Head of caudate nucleus (tissue), 42 donors: ENCODE data around the gene NUFIP1.
"Not testable (repeated sequence)": the region's sequence is repeated elsewhere in the genome, so short reads cannot be mapped to it uniquely, and the experiment has no call there.

Experiments used
- DNase-seq, 42 donors: peaks; one replicate each; pipeline versions ENCODE4 v3.0.0 to v3.0.0-alpha.2; 2020 to 2021; ENCODE audit warnings: mixed read lengths in 7 of 42
- intact Hi-C: fragments of 100-400 bp; cut with DNase I; formaldehyde crosslinking; loops from one replicate; pipeline ENCODE4 v1.15.0; 2022

Gene NUFIP1

DNA sequence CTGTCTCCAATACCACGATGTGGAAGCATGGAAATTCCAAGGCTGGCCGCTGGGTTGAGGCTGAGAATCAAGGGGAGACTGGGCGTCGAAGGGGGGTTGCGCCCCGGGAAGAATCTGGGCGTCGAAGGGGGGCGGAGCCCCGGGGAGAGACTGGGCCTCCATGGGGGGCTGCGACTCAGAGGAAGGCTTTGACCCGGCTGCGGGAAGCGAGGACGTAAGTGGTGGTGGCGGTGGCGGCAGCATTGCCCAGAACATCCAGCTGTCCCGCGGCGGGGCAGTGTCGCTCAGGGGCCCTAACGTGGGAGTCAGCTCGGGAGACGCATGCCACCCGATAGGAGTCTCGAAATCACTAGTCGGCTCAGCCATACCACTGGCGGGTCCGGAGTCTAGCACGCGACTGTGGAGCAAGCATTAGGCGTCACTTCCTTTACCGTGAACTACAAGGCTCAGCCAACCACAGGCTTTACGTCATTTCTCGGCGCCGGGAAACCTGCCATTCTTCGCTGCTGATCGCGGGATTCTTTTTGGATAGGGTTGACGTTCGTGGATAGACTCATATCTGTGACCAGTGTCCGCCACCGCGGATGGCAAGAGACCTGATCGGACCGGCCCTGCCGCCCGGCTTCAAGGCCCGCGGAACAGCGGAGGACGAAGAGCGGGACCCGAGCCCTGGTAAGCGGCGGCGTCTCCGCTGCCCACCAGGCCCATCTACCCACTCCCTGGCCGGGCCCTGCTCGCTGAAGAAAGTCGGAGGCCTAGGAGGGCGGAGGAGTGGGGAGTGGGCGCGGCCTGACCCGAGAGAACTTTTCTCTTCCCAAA, at the start of gene NUFIP1, which contains the start of gene GPALPP1:
NUFIP1 (minus strand) TSS at position 401 of the 819 bp plus-strand sequence; CDS start at position 366, 35 bp downstream.
GPALPP1 (plus strand) TSS at position 468 of the 819 bp plus-strand sequence; CDS start at position 585, 117 bp downstream.
- intact Hi-C loops, result no loop called here
- peak; percentile 92 to 98 (median 96) for DNase-seq

DNA sequence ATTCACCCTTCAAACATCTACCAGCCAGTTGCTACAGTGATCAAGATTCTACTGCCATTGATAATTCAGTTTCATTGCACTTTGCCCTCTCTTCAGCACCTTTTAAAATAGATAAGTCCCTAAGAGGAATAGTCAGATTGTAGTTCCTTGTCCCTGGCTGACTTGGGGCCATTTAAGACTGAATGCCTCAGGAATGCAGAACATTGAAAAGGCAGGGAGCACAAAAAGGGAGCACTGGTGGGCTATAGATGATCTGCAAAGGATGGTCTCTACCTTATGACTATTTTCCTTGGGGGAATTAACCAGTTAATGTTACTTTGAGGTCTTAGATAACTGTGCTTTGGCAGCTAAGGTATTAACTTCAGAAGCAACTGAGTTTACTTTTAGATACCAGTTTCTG, 46.9 kb upstream of the NUFIP1 start:
- no peak for DNase-seq
- intact Hi-C loops, result no loop called here

- intact Hi-C loops, result no loop called here
- no peak for DNase-seq
Measured at GRCh38 chr13:45034342-45034741, 45.1 kb upstream of the NUFIP1 start.

DNA sequence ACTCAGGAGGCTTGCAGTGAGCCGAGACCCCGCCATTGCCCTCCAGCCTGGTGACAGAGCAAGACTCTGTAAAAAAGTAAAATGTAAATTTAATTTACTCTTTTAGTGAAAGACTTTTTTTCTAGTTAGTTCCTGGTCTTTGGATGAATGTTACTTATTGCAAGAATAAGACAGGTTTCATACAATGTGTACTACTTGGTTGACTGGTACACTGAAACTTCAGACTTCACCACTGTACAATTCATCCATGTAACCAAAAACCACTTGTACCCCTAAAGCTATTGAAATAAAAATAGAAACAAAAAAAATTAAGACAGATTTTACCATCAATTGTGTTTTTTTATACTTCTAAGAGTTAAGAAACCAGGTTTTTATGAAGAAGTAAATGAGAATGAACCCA, 35.6 kb upstream of the NUFIP1 start:
- intact Hi-C loops, result no loop called here
- no peak for DNase-seq

DNA sequence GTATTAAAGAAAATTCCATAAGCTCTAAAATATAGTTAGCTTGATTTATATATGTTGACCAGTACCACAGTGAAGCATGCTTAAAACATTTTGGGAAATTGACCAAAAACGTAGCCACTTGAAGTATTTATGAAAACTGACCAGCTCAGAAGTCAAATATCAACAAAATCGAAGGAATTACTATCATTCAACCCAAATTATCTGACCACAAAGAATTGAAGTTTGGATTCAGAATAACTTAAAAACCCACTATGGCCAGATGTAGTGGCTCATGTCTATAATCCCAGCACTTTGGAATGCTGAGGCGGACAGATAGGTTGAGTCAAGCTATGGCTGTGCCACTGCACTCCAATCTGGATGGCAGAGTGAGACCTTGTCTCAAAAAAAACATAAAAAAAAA, 32.0 kb upstream of the NUFIP1 start:
- no peak for DNase-seq
- intact Hi-C loops, result no loop called here

- DNase-seq, intact Hi-C loops: not testable (repeated sequence)
Measured at GRCh38 chr13:45019981-45020380, 30.7 kb upstream of the NUFIP1 start.

DNA sequence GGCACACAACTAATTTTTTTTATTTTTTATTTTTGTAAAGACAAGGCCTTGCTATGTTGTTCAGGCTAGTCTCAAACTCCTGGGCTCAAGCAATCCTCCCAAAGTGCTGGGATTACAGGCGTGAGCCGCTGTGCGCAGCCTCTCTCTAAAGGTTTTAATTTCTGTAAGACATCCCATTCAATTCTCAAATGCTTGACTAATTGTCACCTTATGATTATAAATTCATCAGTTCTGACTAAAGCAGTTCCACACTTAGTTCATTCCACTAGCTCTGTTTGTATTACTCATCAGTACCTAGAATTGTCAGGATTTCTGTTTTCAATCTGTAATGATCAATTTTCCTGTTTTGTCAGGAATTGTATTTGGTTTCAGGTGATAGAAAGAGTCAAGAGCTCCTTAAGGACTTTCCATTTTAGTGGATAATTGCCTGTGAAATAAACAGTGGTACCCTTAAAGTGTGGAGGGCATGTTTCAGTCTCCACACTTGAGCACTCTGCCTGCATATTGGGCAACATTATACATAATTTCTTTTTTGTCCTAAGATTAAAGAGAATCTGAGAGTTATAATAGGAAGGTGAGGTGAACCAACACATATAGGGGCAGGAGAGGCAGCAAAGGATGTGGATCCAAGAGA, 27.6 kb upstream of the NUFIP1 start:
- intact Hi-C loops, result no loop called here
- no peak for DNase-seq

DNA sequence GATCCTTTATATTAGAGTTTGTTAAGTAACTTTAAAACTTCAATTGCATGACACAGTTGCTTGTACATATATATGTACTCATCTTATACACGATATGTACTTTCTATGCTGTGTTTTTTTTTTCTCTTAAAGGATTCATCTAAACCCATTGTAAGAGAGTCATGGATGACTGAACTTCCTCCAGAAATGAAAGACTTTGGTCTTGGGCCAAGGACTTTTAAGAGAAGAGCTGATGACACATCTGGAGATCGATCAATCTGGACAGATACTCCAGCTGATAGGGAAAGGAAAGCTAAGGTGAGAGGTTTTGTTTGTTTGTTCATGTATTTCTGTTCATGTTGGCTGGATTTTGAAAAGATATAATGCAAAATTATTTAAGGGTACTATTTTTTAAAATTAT, 26.0 kb upstream of the NUFIP1 start:
- intact Hi-C loops, result no loop called here
- no peak for DNase-seq

- intact Hi-C loops, result no loop called here
- no peak for DNase-seq
Measured at GRCh38 chr13:45011198-45011597, 21.9 kb upstream of the NUFIP1 start.

- intact Hi-C loops, result no loop called here
Measured at GRCh38 chr13:45007823-45008222, 18.6 kb upstream of the NUFIP1 start.

DNA sequence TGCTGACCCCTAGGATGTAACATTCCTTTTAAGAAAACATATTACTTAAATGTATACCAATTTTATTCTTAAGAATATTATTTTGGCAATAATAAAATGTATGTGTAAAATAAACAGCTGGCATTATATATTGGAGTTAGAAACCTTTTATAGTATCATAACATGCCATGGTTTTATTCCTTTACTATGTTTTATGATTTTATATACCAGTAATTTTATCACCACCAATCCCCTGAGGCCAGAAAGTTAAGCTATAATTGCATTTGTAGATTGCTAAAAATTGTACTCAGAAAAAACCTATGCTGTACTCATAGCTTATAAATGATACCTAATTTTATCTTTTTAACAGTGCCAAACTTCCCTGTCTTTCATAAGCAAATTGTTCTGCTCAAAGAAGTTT, 18.0 kb upstream of the NUFIP1 start:
- intact Hi-C loops, result no loop called here
- DNase-seq, result no peak

More at GRCh38 chr13:45007823-45008222, 18.6 kb upstream of the NUFIP1 start:
- no peak for DNase-seq

- DNase-seq, result no peak
- intact Hi-C loops, result no loop called here
Measured at GRCh38 chr13:45004096-45004495, 14.8 kb upstream of the NUFIP1 start.

DNA sequence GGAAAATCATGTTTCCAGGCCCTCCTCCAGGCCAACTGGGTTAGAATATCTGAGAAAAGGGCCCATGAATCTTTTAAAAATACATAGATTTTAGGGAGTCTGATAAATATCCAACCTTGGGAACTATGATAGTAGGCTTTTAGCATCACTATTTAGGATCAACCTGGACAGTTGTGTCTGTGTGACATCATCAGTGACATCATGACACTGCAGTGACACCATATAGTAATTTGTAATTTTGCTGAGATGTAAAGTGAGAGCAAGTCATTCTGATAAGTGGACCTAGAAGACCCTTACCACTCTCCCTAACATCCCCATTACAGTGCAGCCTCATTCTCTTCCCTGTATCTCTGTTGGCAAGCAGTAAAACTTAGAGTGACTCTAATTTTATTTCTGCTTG, 14.1 kb upstream of the NUFIP1 start:
- no peak for DNase-seq
- intact Hi-C loops, result no loop called here

GRCh38 chr13:44989941-44990340, 670 bp upstream of the NUFIP1 start:
- intact Hi-C loops, result no loop called here
- peak in 2 of 42 donors; percentile 11 to 21 for DNase-seq

GRCh38 chr13:44978328-44978727, 10.9 kb downstream of the NUFIP1 start:
- DNase-seq, result no peak
- intact Hi-C loops, result loop anchor here (10.0 kb wide), 2 partner anchors 64 to 326 kb away; no protein-coding TSS in a partner anchor

DNA sequence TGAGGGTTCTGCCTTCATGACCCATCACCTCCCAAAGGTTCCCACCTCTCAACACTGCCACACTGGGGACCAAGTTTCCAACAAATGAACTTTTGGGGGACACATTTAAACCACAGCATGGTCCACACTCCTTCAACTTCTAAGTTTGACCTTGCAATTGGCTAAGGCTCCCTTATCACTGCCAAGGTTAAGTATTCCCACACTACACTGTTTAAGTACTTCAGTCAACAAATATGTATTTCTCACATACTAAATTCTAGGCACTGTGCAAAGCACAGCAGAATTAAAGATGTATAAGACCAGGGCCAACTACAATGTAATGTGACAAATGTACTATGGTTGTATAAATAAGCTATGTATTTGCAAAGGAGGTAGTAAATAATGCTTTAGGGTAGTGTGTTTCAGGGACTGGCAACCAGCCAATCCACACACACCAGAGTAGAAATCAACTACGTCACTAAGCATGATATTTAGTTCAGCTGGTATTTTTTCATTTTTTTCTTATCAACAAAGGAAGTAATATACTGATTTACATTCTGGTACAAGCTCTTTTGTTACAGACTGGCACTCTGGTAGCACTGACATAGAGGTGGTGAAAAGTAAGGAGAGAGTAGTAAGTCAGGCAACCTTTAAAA, 12.2 kb downstream of the NUFIP1 start:
- intact Hi-C loops, result loop anchor here (10.0 kb wide), 2 partner anchors 62 to 328 kb away; no protein-coding TSS in a partner anchor
- DNase-seq, result no peak

DNA sequence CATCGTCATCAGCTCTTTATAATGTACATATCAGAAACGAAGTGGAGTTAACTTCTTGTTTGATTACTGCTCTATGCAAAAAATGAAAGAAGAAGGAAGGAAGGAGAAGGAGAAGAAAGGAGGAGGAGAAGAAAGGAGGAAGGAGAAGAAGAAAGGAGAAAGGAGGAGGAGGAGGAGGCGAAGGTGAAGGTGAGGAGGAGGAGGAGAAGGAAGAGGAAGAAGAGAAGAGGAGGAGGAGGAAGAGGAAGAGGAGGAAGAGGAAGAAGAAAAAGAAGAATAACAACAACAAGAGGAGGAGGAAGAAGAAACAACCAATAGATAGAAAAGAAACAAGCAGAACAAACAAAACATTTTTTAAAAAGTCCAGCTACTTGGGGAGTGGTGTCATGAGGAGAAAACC, 13.1 kb downstream of the NUFIP1 start:
- no peak for DNase-seq
- intact Hi-C loops, result loop anchor here (10.0 kb wide), 2 partner anchors 61 to 329 kb away; no protein-coding TSS in a partner anchor

DNA sequence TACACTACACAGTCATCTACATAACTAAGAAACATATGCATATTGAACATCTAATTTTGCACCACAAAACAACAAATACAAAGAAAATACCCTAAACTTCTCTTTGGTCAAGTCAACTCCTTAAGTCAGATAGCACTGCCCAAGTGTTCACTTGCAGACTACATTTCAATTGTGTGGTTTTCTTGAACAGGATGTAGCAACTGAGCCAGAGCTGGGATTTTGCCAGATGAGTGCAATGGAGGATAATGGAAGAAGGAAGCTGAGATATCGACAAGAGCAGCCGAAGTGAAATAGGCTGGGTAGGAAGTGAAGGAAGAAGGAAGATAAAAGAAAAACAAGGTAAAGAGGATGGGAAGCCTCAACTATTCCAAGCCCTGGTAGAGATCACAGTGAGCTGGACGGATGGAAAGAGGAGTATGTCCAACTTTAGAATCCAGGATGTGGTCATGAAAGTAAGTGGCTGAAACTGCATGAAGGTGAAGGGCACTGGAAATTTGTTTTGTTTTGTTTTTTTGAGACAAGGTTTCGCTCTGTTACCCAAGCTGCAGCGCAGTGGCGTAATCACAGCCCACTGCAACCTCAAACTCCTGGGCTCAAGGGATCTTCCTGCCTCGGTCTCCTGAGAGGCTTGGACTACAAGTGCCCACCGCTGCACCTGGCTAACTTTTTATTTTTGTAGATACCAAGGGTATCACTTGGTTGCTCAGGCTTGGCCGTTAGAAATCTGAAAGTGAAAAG, 15.0 kb downstream of the NUFIP1 start:
- intact Hi-C loops, result loop anchor here (10.0 kb wide), 2 partner anchors 59 to 331 kb away; no protein-coding TSS in a partner anchor

More for the DNA sequence above, 15.0 kb downstream of the NUFIP1 start:
- DNase-seq, result peak in 9 of 42 donors; percentile 12 to 48 (median 15)
